NCI-H1105 (cell line): ENCODE results near the gene UBE2L5.
A peak's percentile ranks its signal among the peaks of the same experiment; 100 is the strongest.

Source experiments
- DNase-seq: peaks from one replicate; lab custom pipeline; 2025; lab: John Stamatoyannopoulos, UW

UBE2L5 gene

GRCh38 chr13:30406779-30407416 is 15.4 kb upstream of the UBE2L5 start:
- no peak for DNase-seq

- DNase-seq, result no peak
These were observed 13.8 kb upstream of the UBE2L5 start for GRCh38 chr13:30408319-30409101.

GRCh38 chr13:30409886-30410704 is 12.2 kb upstream of the UBE2L5 start:
- DNase-seq, result no peak

GRCh38 chr13:30410705-30411125 is 11.6 kb upstream of the UBE2L5 start:
- no peak for DNase-seq

GRCh38 chr13:30412346-30412745 is 9.9 kb upstream of the UBE2L5 start:
- no peak for DNase-seq

- no peak for DNase-seq
These were observed 8.5 kb upstream of the UBE2L5 start for GRCh38 chr13:30413842-30414241.

- DNase-seq, result no peak
These were observed 6.8 kb upstream of the UBE2L5 start for GRCh38 chr13:30415430-30416030.

- DNase-seq, result no peak
These were observed 5.8 kb upstream of the UBE2L5 start for GRCh38 chr13:30416471-30416870.

- no peak for DNase-seq
These were observed 4.1 kb upstream of the UBE2L5 start for GRCh38 chr13:30418075-30418716.

GRCh38 chr13:30418717-30419459 is 3.4 kb upstream of the UBE2L5 start:
- DNase-seq, result no peak

- peak; percentile 43 for DNase-seq
These were observed 920 bp upstream of the UBE2L5 start for GRCh38 chr13:30421093-30422053.

- no peak for DNase-seq
These were observed 1.6 kb downstream of the UBE2L5 start for GRCh38 chr13:30423891-30424290.

- DNase-seq, result no peak
These were observed 6.9 kb downstream of the UBE2L5 start for GRCh38 chr13:30429235-30429634.

GRCh38 chr13:30429721-30430694 is 7.7 kb downstream of the UBE2L5 start:
- DNase-seq, result no peak

GRCh38 chr13:30431269-30431940 is 9.1 kb downstream of the UBE2L5 start:
- no peak for DNase-seq

- no peak for DNase-seq
These were observed 13.7 kb downstream of the UBE2L5 start for GRCh38 chr13:30435911-30436451.

GRCh38 chr13:30437177-30437576 is 14.9 kb downstream of the UBE2L5 start:
- DNase-seq, result no peak

GRCh38 chr13:30438286-30438685 is 16.0 kb downstream of the UBE2L5 start:
- no peak for DNase-seq
